HFFc6 (cell line): ENCODE measurements around the gene SF1. TPM values are rescaled to one million over a fixed set of nuclear protein-coding genes. Genes with fewer than 3 reads are reported as not detected.

Source experiments
- DNase-seq: peaks from one replicate; pipeline ENCODE4 v3.0.0-alpha.2; 2018
- H3K27ac Mint-ChIP-seq: 2 replicates; pipeline ENCODE4 v1.8.0; 2020; ENCODE audit warnings: mild to moderate bottlenecking, mixed read lengths
- H3K27me3 Mint-ChIP-seq: 2 replicates; pipeline ENCODE4 v1.8.0; 2021; ENCODE audit warnings: mild to moderate bottlenecking, moderate library complexity, mixed read lengths; ENCODE audit not compliant: insufficient read depth
- H3K36me3 Mint-ChIP-seq: 2 replicates; pipeline ENCODE4 v1.8.0; 2021; ENCODE audit warnings: low read depth, mixed read lengths
- H3K4me1 Mint-ChIP-seq: 2 replicates; pipeline ENCODE4 v1.8.0; 2020; ENCODE audit warnings: low read depth, mixed read lengths
- H3K4me3 Mint-ChIP-seq: 2 replicates; pipeline ENCODE4 v1.8.0; 2020; ENCODE audit warnings: mild to moderate bottlenecking, moderate library complexity, mixed read lengths
- H3K9me3 Mint-ChIP-seq: 2 replicates; pipeline ENCODE4 v1.8.0; 2020; ENCODE audit warnings: mild to moderate bottlenecking, mixed read lengths
- total RNA-seq, 6 experiments: library from RNA; stranded (reverse); fragmentation: NEBNext Ultra II Directional; extraction: Animal tissue kit (Norgen Biotek cat#: 25700); gene quantifications; 2 replicates in 1 of 6; 3 replicates in 5 of 6; pipeline ENCODE4 v1.2.3, GENCODE V29; 2021
- TF ChIP-seq, protein P1 (sequence below): fragments of 200-600 bp; sonication (generic); IDR thresholded peaks from 2 replicates; pipeline ENCODE4 v1.5.0; 2021; ENCODE audit warnings: antibody characterized with exemption, mild to moderate bottlenecking

The SF1 gene
- total RNA-seq, 6 experiments from 2014 or later, result 195 to 244 (median 208) TPM

DNA sequence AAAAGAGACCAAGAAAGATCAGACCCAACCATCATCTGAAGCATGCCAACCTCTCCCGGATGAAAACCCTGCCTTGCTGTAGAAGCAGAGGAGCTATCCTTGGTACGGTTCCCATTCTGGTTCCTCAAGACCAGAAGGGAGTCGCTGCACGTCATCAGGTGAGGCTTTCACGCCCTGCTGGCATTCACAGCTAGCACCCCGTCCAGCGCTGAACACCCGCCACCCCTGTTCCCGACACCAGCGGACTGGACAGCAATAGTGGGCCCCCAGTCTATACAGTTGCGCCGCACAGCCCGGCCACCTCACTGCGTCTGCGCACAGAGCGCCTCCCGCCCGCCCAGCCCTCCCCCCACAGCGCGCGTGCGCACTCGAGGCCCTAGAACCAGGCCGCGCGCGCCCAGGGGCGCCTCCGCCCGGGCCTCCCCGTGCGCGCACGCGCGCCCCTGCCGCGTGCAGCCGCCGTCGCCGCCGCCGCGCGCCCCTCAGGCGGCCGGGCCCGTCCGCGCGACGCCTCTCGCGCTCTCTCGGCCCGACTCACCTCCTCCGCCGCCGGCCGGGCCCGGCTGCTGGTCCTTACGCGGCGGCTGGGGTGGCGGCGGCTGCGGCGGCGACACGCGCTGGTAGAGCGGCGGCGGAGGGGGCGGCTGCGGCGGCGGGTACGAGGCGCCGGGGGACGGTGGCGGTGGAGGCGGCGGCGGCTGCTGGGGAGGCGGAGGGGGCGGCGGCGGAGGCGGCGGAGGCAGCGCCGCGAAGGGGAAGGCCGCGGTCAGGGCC, 706 bp downstream of the SF1 start:
- Mint-ChIP-seq H3K27ac (peak overlapping the region; percentile 86), H3K9me3 (no peaks in the 10 kb centered on the region), H3K4me3 (peak overlapping the region; percentile 99), H3K4me1 (peaks cover 38% of the 10 kb centered on the region), H3K36me3 (peaks cover 43% of the 10 kb centered on the region), H3K27me3 (peaks cover 8% of the 10 kb centered on the region)
- DNase-seq, result peak; percentile 78
- TF ChIP-seq, protein P1, sequence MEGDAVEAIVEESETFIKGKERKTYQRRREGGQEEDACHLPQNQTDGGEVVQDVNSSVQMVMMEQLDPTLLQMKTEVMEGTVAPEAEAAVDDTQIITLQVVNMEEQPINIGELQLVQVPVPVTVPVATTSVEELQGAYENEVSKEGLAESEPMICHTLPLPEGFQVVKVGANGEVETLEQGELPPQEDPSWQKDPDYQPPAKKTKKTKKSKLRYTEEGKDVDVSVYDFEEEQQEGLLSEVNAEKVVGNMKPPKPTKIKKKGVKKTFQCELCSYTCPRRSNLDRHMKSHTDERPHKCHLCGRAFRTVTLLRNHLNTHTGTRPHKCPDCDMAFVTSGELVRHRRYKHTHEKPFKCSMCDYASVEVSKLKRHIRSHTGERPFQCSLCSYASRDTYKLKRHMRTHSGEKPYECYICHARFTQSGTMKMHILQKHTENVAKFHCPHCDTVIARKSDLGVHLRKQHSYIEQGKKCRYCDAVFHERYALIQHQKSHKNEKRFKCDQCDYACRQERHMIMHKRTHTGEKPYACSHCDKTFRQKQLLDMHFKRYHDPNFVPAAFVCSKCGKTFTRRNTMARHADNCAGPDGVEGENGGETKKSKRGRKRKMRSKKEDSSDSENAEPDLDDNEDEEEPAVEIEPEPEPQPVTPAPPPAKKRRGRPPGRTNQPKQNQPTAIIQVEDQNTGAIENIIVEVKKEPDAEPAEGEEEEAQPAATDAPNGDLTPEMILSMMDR, result no peak

DNA sequence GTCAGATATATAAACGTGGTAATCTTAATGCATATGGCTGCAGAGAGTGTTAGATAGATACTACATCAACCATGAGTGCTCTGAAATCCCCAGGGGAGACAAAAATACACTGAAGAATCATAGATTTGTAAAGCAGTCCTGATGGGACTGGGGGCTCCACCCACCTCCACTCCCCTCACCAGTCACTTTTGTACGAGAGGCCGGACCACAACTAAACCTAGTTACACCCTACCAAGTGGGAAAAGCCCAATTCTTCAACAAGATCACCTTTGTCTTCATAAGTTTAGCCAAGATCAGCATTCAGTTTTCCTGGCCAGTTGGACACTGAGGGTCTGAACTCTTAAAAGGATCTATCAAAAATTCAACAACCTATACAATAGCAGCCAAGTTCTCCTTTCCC, 1.5 kb downstream of the SF1 start:
- Mint-ChIP-seq H3K9me3 (no peaks in the 10 kb centered on the region), H3K4me1 (peaks cover 46% of the 10 kb centered on the region), H3K27ac (peak overlapping the region; percentile 86), H3K27me3 (peaks cover 8% of the 10 kb centered on the region), H3K4me3 (peak overlapping the region; percentile 99), H3K36me3 (peaks cover 51% of the 10 kb centered on the region)
- TF ChIP-seq, protein P1, result no peak
- DNase-seq, result no peak

DNA sequence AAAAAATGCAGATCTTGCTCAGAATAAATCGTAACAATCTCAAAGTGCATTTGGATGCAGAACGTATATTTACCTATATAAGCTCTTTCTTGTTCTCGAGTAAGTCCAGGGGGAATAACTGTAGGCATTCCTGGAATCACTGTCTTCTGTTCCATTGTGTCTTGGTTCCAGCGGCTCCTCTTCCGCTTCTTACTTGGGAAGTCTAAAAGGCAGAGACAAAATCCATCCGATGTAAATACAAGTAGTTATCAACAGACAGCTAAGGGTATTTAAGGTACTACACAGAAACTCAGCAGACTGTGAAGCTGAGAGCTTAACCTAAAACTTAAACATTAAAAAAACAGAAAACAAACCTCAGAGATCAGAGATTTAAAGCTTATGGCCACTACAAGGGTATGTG, 1.9 kb downstream of the SF1 start:
- TF ChIP-seq, protein P1, result no peak
- H3K27me3 Mint-ChIP-seq, result peaks cover 8% of the 10 kb centered on the region
- H3K4me1 Mint-ChIP-seq, result peaks cover 46% of the 10 kb centered on the region
- peak overlapping the region; percentile 99 for H3K4me3 Mint-ChIP-seq
- no peaks in the 10 kb centered on the region for H3K9me3 Mint-ChIP-seq
- no peak for DNase-seq
- peak overlapping the region; percentile 86; the same call in 1 of the 2 replicates for H3K27ac Mint-ChIP-seq
- H3K36me3 Mint-ChIP-seq, result peaks cover 55% of the 10 kb centered on the region

DNA sequence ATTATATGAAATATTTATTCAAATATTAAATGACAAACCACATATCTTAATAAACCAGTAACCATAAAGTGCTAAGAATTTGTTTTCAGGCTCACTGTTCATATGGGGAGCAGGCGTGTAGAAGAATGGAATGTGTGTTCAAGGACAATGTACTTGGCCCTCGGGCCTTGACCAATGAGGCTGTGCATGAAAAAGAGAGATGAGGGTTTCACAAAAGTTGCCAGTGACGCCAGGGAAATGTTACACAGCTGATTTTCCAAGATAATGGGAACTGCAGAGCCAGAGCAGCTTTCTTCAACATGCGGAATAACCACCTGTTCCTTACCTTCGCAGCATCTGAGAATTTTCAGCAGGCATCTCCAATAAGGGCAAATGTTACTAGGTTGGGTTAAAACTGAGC, 4.2 kb downstream of the SF1 start:
- no peak overlapping the region for H3K27ac Mint-ChIP-seq
- no peaks in the 10 kb centered on the region for H3K9me3 Mint-ChIP-seq
- no peak overlapping the region for H3K4me3 Mint-ChIP-seq
- H3K36me3 Mint-ChIP-seq, result peaks cover 75% of the 10 kb centered on the region
- TF ChIP-seq, protein P1, result no peak
- DNase-seq, result no peak
- peaks cover 37% of the 10 kb centered on the region for H3K4me1 Mint-ChIP-seq
- peaks cover 10% of the 10 kb centered on the region for H3K27me3 Mint-ChIP-seq

DNA sequence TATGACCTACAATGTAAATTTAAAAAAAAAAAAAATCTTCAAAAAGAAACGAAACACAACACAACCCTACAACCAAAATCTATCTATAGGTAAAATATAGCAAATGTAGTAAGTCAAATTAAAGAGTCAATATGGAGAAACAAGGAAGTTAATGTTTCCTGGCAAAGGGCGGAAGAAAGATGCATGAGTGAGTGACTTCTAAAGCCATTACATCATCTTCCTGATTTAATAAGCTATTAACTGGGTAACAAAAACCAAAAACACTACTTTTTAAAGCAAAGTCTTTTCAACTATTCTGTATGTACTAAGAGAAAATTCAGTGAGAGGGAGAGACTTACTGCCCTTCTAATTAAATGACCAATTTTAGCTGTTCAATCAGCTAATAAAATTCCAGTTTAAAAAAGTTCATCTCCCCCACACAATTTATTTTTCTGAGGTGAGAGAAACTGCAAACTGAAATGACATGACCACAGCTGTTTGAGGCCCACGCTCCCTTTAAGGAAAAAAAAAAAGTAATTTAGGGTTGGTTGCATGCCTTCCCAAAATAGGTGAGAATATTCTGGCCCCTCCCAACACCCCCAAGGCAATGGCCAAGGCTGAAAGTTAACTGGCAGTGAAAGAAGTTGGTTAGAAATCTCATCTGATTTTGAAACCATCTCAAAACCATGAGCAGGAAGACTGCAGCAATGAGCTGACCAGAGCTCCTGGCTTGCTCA, 5.9 kb downstream of the SF1 start:
- H3K27ac Mint-ChIP-seq, result no peak overlapping the region
- H3K4me1 Mint-ChIP-seq, result peaks cover 35% of the 10 kb centered on the region
- peaks cover 88% of the 10 kb centered on the region for H3K36me3 Mint-ChIP-seq
- no peak for DNase-seq
- no peak overlapping the region for H3K4me3 Mint-ChIP-seq
- peaks cover 5% of the 10 kb centered on the region for H3K27me3 Mint-ChIP-seq
- no peaks in the 10 kb centered on the region for H3K9me3 Mint-ChIP-seq
- TF ChIP-seq, protein P1, result no peak
